ENCODE data around the gene CASK. TPM values are rescaled to one million over a fixed set of nuclear protein-coding genes. Genes with fewer than 3 reads are reported as not detected.

The CASK gene
- polyA plus RNA-seq, 1 donor from 2014 or later, result 58.3 TPM

GRCh38 chrX:41779030-41779564 lies 144.3 kb downstream of the CASK start:
- Histone ChIP-seq H3K79me2 (replicated peaks; ENCODE audit: insufficient read depth, low read length) (no peaks in the 10 kb centered on the region), H4K20me1 (ENCODE audit: insufficient read depth) (no peaks in the 10 kb centered on the region), H3K4me3 (ENCODE audit: low read length) (no peak overlapping the region), H3K9me3 (ENCODE audit: low read length) (no peaks in the 10 kb centered on the region), H3K9ac (ENCODE audit: low read length) (no peak overlapping the region), H3K36me3 (ENCODE audit: insufficient read depth, low read length) (no peaks in the 10 kb centered on the region), H3K27me3 (ENCODE audit: insufficient read depth, low read depth, low read length) (no peaks in the 10 kb centered on the region), H3F3A (ENCODE audit: insufficient read depth, low read length, poor library complexity, severe bottlenecking) (no peaks in the 10 kb centered on the region), H2AFZ (ENCODE audit: low read depth, low read length) (no peak overlapping the region), H3K9me2 (ENCODE audit: insufficient read depth, low read length) (no peaks in the 10 kb centered on the region), H3K27ac (ENCODE audit: low read length) (no peak overlapping the region), H3K4me2 (ENCODE audit: low read length) (no peak overlapping the region)
- TF ChIP-seq EP300 (conservative IDR thresholded peaks at IDR 0.05; ENCODE audit: poor library complexity, severe bottlenecking) (no peak), POLR2AphosphoS5 (IDR thresholded peaks at IDR 0.05) (no peak), MXI1 (conservative IDR thresholded peaks at IDR 0.05; ENCODE audit: poor library complexity, severe bottlenecking) (no peak), CTCF (IDR thresholded peaks at IDR 0.05; ENCODE audit: poor library complexity, severe bottlenecking) (no peak), RAD21 (conservative IDR thresholded peaks at IDR 0.05) (no peak), TAF1 (IDR thresholded peaks at IDR 0.05; ENCODE audit: low read depth) (no peak), EZH2 (IDR thresholded peaks at IDR 0.05; ENCODE audit: borderline replicate concordance, insufficient read depth, low read length, poor library complexity, severe bottlenecking) (no peak), SMC3 (conservative IDR thresholded peaks at IDR 0.05; ENCODE audit: poor library complexity) (no peak)
- TF ChIP-seq, protein P1, sequence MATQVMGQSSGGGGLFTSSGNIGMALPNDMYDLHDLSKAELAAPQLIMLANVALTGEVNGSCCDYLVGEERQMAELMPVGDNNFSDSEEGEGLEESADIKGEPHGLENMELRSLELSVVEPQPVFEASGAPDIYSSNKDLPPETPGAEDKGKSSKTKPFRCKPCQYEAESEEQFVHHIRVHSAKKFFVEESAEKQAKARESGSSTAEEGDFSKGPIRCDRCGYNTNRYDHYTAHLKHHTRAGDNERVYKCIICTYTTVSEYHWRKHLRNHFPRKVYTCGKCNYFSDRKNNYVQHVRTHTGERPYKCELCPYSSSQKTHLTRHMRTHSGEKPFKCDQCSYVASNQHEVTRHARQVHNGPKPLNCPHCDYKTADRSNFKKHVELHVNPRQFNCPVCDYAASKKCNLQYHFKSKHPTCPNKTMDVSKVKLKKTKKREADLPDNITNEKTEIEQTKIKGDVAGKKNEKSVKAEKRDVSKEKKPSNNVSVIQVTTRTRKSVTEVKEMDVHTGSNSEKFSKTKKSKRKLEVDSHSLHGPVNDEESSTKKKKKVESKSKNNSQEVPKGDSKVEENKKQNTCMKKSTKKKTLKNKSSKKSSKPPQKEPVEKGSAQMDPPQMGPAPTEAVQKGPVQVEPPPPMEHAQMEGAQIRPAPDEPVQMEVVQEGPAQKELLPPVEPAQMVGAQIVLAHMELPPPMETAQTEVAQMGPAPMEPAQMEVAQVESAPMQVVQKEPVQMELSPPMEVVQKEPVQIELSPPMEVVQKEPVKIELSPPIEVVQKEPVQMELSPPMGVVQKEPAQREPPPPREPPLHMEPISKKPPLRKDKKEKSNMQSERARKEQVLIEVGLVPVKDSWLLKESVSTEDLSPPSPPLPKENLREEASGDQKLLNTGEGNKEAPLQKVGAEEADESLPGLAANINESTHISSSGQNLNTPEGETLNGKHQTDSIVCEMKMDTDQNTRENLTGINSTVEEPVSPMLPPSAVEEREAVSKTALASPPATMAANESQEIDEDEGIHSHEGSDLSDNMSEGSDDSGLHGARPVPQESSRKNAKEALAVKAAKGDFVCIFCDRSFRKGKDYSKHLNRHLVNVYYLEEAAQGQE (IDR thresholded peaks at IDR 0.05; ENCODE audit: borderline replicate concordance), result no peak

- no peak for TF ChIP-seq CTCF (IDR thresholded peaks at IDR 0.05; ENCODE audit: poor library complexity, severe bottlenecking)
- Histone ChIP-seq H3F3A (ENCODE audit: insufficient read depth, low read length, poor library complexity, severe bottlenecking) (no peaks in the 10 kb centered on the region), H3K27ac (ENCODE audit: low read length) (no peak overlapping the region), H3K9me2 (ENCODE audit: insufficient read depth, low read length) (no peaks in the 10 kb centered on the region), H3K9me3 (ENCODE audit: low read length) (no peaks in the 10 kb centered on the region), H3K4me3 (ENCODE audit: low read length) (no peak overlapping the region), H3K4me2 (ENCODE audit: low read length) (no peak overlapping the region), H3K36me3 (ENCODE audit: insufficient read depth, low read length) (no peaks in the 10 kb centered on the region), H4K20me1 (ENCODE audit: insufficient read depth) (no peaks in the 10 kb centered on the region), H3K27me3 (ENCODE audit: insufficient read depth, low read depth, low read length) (no peaks in the 10 kb centered on the region), H3K79me2 (replicated peaks; ENCODE audit: insufficient read depth, low read length) (no peaks in the 10 kb centered on the region), H3K9ac (ENCODE audit: low read length) (no peak overlapping the region), H2AFZ (ENCODE audit: low read depth, low read length) (no peak overlapping the region)
These were observed 161.7 kb downstream of the CASK start for GRCh38 chrX:41761702-41762101.
